Nephron (organoid): Measurements from ENCODE around the gene RTN3.
A peak's percentile ranks its signal among the peaks of the same experiment; 100 is the strongest.
"Not testable (repeated sequence)": the region's sequence is repeated elsewhere in the genome, so short reads cannot be mapped to it uniquely, and the experiment has no call there.

ENCODE experiments used
- H3K27ac Mint-ChIP-seq, 3 experiments: 2 replicates each; pipeline ENCODE4 v1.8.0; 2020; ENCODE audit warnings: mixed read lengths in 3 of 3, mild to moderate bottlenecking in 2 of 3, moderate library complexity in 1 of 3
- H3K27me3 Mint-ChIP-seq: 2 replicates; pipeline ENCODE4 v1.8.0; 2021; ENCODE audit warnings: low read depth, mild to moderate bottlenecking, moderate library complexity, mixed read lengths
- H3K36me3 Mint-ChIP-seq: 2 replicates; pipeline ENCODE4 v1.8.0; 2020; ENCODE audit warnings: low read depth, mixed read lengths
- H3K4me1 Mint-ChIP-seq: 2 replicates; pipeline ENCODE4 v1.8.0; 2020; ENCODE audit warnings: mixed read lengths
- H3K4me3 Mint-ChIP-seq, 3 experiments: 2 replicates each; pipeline ENCODE4 v1.8.0; 2020; ENCODE audit warnings: mild to moderate bottlenecking in 3 of 3, mixed read lengths in 3 of 3, moderate library complexity in 2 of 3
- H3K9me3 Mint-ChIP-seq: 2 replicates; pipeline ENCODE4 v1.8.0; 2020; ENCODE audit warnings: mixed read lengths
- CTCF ChIP-seq, 3 experiments: fragments of 200-600 bp; sonication (generic); IDR thresholded peaks; one replicate each; pipeline ENCODE4 v1.5.0; 2021; ENCODE audit warnings: antibody characterized with exemption in 3 of 3; ENCODE audit not compliant: unreplicated experiment in 3 of 3

The RTN3 gene

DNA sequence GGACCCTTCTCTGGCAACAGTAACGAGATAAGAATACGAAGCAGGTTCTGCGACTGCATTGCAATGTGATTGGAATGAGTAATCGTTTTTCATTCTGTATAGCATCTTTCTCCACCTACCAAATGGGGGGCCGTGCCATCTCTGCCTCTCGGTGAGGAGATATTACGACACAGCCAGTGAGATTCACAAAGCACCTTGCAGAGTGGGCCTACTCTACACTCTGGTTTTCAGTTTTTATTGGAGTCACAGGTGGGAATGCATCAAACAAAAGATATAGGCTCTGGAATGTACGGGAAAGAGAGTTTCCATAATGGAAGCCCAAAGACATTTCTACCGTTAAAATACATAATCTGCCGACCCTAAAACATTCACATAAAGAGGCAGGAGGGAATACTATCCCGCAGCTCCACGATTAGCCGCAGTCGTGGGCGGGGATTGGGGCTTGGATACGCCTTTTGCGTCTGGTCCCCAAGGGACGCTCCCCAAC lies 423 bp upstream of the RTN3 start:
- Mint-ChIP-seq H3K27me3 (peaks cover 12% of the 10 kb centered on the region), H3K9me3 (no peaks in the 10 kb centered on the region), H3K27ac (peak overlapping the region; percentile 75 to 91 (median 86)), H3K4me3 (peak overlapping the region; percentile 86 to 97 (median 95)), H3K4me1 (peaks cover 30% of the 10 kb centered on the region), H3K36me3 (no peaks in the 10 kb centered on the region)
- TF ChIP-seq CTCF (IDR thresholded peaks at IDR 0.05; ENCODE audit: unreplicated experiment in 3 of 3), result no peak

DNA sequence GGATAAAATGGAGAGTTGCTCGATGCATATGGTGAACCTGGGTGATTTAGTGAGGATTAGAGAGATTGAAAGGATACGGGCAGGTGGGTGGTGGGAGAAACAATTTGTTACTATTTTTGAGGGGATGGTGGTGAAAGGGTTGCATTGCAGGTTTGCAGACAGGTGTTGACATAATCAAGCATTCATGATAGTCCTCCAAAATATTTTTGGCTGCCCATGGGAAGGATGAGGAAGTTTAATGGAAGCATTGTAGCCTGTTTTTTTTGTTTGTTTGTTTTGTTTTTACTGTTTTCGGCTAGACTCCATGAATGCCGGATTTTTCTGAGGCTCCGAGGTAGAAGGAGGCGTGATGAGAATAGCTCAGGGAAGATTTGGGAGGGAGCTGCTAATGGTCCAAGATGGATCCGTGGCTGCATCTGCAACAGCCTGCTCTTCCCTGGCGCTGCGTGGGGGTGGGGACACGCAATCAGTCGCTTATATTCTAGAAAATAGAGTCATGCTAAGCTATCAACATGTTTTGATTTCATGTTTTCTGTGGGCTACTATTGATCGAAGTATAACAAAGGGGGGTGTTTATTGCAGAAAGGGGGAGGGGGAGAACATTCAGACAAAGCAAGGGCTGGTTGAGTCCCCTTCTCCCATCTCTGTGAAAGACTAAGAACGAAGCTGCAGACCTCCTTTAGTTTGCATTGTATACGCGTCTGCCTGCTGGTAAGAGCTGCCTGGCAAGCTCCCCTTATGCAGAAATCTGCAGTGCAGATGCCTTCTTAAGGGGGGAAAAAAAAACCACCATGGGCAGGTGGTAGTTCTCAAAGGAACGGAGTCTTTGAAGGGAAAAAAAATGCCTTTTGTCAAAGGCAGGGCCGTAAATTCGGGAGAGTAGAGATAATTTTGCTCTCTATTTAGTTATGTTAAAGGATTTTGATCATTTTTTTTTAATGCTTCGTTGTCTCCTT lies 1.0 kb downstream of the RTN3 start:
- no peaks in the 10 kb centered on the region for H3K9me3 Mint-ChIP-seq
- no peaks in the 10 kb centered on the region for H3K36me3 Mint-ChIP-seq
- peak; percentile 28 to 30 (median 29) for TF ChIP-seq CTCF (IDR thresholded peaks at IDR 0.05; ENCODE audit: unreplicated experiment in 3 of 3)
- peak overlapping the region; percentile 86 to 97 (median 95) for H3K4me3 Mint-ChIP-seq
- H3K27me3 Mint-ChIP-seq, result peaks cover 12% of the 10 kb centered on the region
- H3K4me1 Mint-ChIP-seq, result peaks cover 33% of the 10 kb centered on the region
- H3K27ac Mint-ChIP-seq, result peak overlapping the region; percentile 75 to 91 (median 86)

- peaks cover 12% of the 10 kb centered on the region for H3K27me3 Mint-ChIP-seq
- H3K4me3 Mint-ChIP-seq, result peak overlapping the region; percentile 86 to 97 (median 95)
- H3K27ac Mint-ChIP-seq, result peak overlapping the region; percentile 75 to 91 (median 86)
- H3K36me3 Mint-ChIP-seq, result no peaks in the 10 kb centered on the region
- TF ChIP-seq CTCF (IDR thresholded peaks at IDR 0.05; ENCODE audit: unreplicated experiment in 3 of 3), result no peak
- H3K9me3 Mint-ChIP-seq, result no peaks in the 10 kb centered on the region
- H3K4me1 Mint-ChIP-seq, result peaks cover 33% of the 10 kb centered on the region
These were observed 2.1 kb downstream of the RTN3 start for GRCh38 chr11:63683133-63683991.

GRCh38 chr11:63685158-63685721 lies 3.9 kb downstream of the RTN3 start:
- H3K36me3 Mint-ChIP-seq, H3K9me3 Mint-ChIP-seq, H3K27ac Mint-ChIP-seq, H3K4me3 Mint-ChIP-seq, H3K27me3 Mint-ChIP-seq: not testable (repeated sequence)
- peaks cover 33% of the 10 kb centered on the region for H3K4me1 Mint-ChIP-seq

DNA sequence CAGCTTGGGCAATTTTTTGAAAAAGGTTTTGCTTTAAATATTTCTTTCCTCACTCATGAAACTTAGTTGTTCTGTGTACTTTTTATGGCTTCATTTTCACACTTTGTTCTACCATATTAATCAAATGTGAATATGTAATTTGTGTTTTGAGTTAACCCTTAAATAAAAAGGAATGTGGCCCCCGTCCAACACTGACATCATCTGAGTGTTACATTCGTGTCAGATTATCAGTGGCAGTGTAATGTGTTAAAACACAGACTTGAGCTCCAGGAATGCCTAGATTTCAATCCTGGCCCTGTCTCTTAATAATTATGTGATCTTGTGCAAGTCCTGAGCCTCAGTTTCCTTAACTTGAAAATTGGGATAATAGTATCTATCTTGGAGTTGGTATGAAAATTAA lies 5.6 kb downstream of the RTN3 start:
- Mint-ChIP-seq H3K27me3 (no peaks in the 10 kb centered on the region), H3K27ac (no peak overlapping the region), H3K9me3 (no peaks in the 10 kb centered on the region), H3K4me3 (no peak overlapping the region), H3K36me3 (no peaks in the 10 kb centered on the region), H3K4me1 (peaks cover 30% of the 10 kb centered on the region)
- TF ChIP-seq CTCF (IDR thresholded peaks at IDR 0.05; ENCODE audit: unreplicated experiment in 3 of 3), result no peak

DNA sequence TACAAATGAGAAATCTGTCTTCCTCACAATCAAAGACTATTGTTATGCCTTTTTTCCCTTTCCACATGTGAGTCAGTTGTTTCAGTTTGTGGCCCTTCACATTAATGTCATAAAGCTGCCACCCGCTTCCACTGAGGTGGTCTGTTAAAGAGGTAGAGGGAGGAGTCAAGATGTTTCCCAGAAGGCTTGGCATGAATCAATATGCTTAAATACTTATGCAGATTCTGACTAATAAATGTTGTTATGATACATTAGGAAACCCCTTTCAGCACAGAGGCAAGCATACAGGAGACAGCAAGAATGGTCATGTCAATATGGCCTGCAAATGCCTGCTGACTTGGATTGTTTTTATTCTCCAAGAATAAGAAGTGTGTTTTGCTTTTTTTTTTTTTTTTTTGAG lies 6.5 kb downstream of the RTN3 start:
- Mint-ChIP-seq H3K4me3 (no peak overlapping the region), H3K27me3 (no peaks in the 10 kb centered on the region), H3K4me1 (peaks cover 21% of the 10 kb centered on the region), H3K27ac (no peak overlapping the region), H3K36me3 (no peaks in the 10 kb centered on the region), H3K9me3 (no peaks in the 10 kb centered on the region)
- no peak for TF ChIP-seq CTCF (IDR thresholded peaks at IDR 0.05; ENCODE audit: unreplicated experiment in 3 of 3)
